Mesendoderm (in vitro differentiated cells): ENCODE results near the gene CHST13.

Experiments
- DNase-seq: peaks from one replicate; pipeline ENCODE4 v3.0.0; 2013
- H2AK5ac ChIP-seq: 2 replicates; pipeline ENCODE4 v1.6.1; 2013; ENCODE audit warnings: low read length, inconsistent platforms
- H2BK120ac ChIP-seq: 2 replicates; pipeline ENCODE4 v1.6.1; 2013; ENCODE audit warnings: low read depth, mild to moderate bottlenecking, low read length, moderate library complexity, mixed read lengths
- H2BK15ac ChIP-seq: replicated peaks from 2 replicates; pipeline ENCODE4 v1.6.1; 2013; ENCODE audit warnings: low read depth, mild to moderate bottlenecking, moderate library complexity
- H2BK5ac ChIP-seq: 2 replicates; pipeline ENCODE4 v1.6.1; 2013; ENCODE audit warnings: low read length, inconsistent platforms
- H3K18ac ChIP-seq: 2 replicates; pipeline ENCODE4 v1.6.1; 2013; ENCODE audit warnings: mild to moderate bottlenecking, low read length, mixed read lengths
- H3K23ac ChIP-seq: one replicate; pipeline ENCODE4 v1.6.1; 2013; ENCODE audit warnings: low read length
- H3K27ac ChIP-seq: 2 replicates; pipeline ENCODE4 v1.5.1; 2013; ENCODE audit warnings: low read depth, mild to moderate bottlenecking, inconsistent platforms, low read length, moderate library complexity
- H3K27me3 ChIP-seq: 2 replicates; pipeline ENCODE4 v1.6.1; 2013; ENCODE audit warnings: low read length, control low read depth, mild to moderate bottlenecking, inconsistent platforms; ENCODE audit not compliant: insufficient read depth, poor library complexity
- H3K36me3 ChIP-seq: 2 replicates; pipeline ENCODE4 v1.6.1; 2013; ENCODE audit warnings: low read length, inconsistent platforms; ENCODE audit not compliant: control insufficient read depth, insufficient read depth
- H3K4ac ChIP-seq: one replicate; pipeline ENCODE4 v1.6.1; 2013; ENCODE audit warnings: low read depth, mild to moderate bottlenecking, low read length, moderate library complexity
- H3K4me1 ChIP-seq: 2 replicates; pipeline ENCODE4 v1.6.1; 2013; ENCODE audit warnings: low read depth, low read length, inconsistent platforms; ENCODE audit not compliant: control insufficient read depth
- H3K4me2 ChIP-seq: 2 replicates; pipeline ENCODE4 v1.6.1; 2013; ENCODE audit warnings: low read length
- H3K4me3 ChIP-seq: 2 replicates; pipeline ENCODE4 v1.5.1; 2013; ENCODE audit warnings: mild to moderate bottlenecking, low read length
- H3K56ac ChIP-seq: one replicate; pipeline ENCODE4 v1.6.1; 2013; ENCODE audit warnings: low read length
- H3K79me1 ChIP-seq: 2 replicates; pipeline ENCODE4 v1.6.1; 2013; ENCODE audit warnings: low read length, inconsistent platforms
- H3K79me2 ChIP-seq: 2 replicates; pipeline ENCODE4 v1.6.1; 2013; ENCODE audit warnings: mild to moderate bottlenecking, low read length; ENCODE audit not compliant: control insufficient read depth, insufficient read depth
- H3K9ac ChIP-seq: 2 replicates; pipeline ENCODE4 v1.6.1; 2013; ENCODE audit warnings: low read length, inconsistent platforms
- H4K5ac ChIP-seq: one replicate; pipeline ENCODE4 v1.6.1; 2013; ENCODE audit warnings: low read length
- H4K8ac ChIP-seq: one replicate; pipeline ENCODE4 v1.6.1; 2013; ENCODE audit warnings: low read depth, mild to moderate bottlenecking, control low read depth, low read length, moderate library complexity
- WGBS: extraction: QIAGEN DNeasy Blood & Tissue Kit; methylation state at CpG from one replicate; pipeline ENCODE4 v1.1.7; 2013; ENCODE audit warnings: low lambda C conversion rate, missing lambda C conversion rate; ENCODE audit not compliant: insufficient coverage; ENCODE audit errors: extremely low coverage; 5-methylcytosine and 5-hydroxymethylcytosine counted together

The CHST13 gene

GRCh38 chr3:126494970-126495230 is 29.1 kb upstream of the CHST13 start:
- H2BK5ac ChIP-seq: no peak overlapping the region
- H3K27ac ChIP-seq: no peak overlapping the region
- H3K36me3 ChIP-seq: no peaks in the 10 kb centered on the region
- H3K4me2 ChIP-seq: no peak overlapping the region
- H3K27me3 ChIP-seq: no peaks in the 10 kb centered on the region
- H3K18ac ChIP-seq: no peak overlapping the region
- no peaks in the 10 kb centered on the region for H3K4me1 ChIP-seq
- H2BK120ac ChIP-seq: no peak overlapping the region
- no peak overlapping the region for H4K5ac ChIP-seq
- H3K56ac ChIP-seq: no peak overlapping the region
- H2BK15ac ChIP-seq: no peak overlapping the region
- H3K4me3 ChIP-seq: no peak overlapping the region
- H3K4ac ChIP-seq: no peak overlapping the region
- H3K23ac ChIP-seq: no peak overlapping the region
- no peak overlapping the region for H2AK5ac ChIP-seq
- no CpG with 5 or more reads among the region's 6 CpGs for WGBS
- no peak overlapping the region for H3K9ac ChIP-seq
- no peak overlapping the region for H4K8ac ChIP-seq
- no peaks in the 10 kb centered on the region for H3K79me2 ChIP-seq
- no peaks in the 10 kb centered on the region for H3K79me1 ChIP-seq
- DNase-seq: no peak

GRCh38 chr3:126495786-126496185 is 28.2 kb upstream of the CHST13 start:
- no peaks in the 10 kb centered on the region for H3K27me3 ChIP-seq
- H3K36me3 ChIP-seq: no peaks in the 10 kb centered on the region
- no peaks in the 10 kb centered on the region for H3K79me2 ChIP-seq
- H3K4me2 ChIP-seq: no peak overlapping the region
- H3K4ac ChIP-seq: no peak overlapping the region
- no peak overlapping the region for H4K5ac ChIP-seq
- H4K8ac ChIP-seq: no peak overlapping the region
- H3K27ac ChIP-seq: no peak overlapping the region
- H3K79me1 ChIP-seq: no peaks in the 10 kb centered on the region
- H3K18ac ChIP-seq: no peak overlapping the region
- H2BK15ac ChIP-seq: no peak overlapping the region
- H3K23ac ChIP-seq: no peak overlapping the region
- H2BK120ac ChIP-seq: no peak overlapping the region
- H2BK5ac ChIP-seq: no peak overlapping the region
- H3K56ac ChIP-seq: no peak overlapping the region
- no peaks in the 10 kb centered on the region for H3K4me1 ChIP-seq
- H2AK5ac ChIP-seq: no peak overlapping the region
- no peak overlapping the region for H3K4me3 ChIP-seq
- no peak for DNase-seq
- no CpG with 5 or more reads among the region's 8 CpGs for WGBS
- no peak overlapping the region for H3K9ac ChIP-seq

GRCh38 chr3:126496894-126497850 is 26.8 kb upstream of the CHST13 start:
- Histone ChIP-seq H3K79me2 (no peaks in the 10 kb centered on the region), H3K4ac (no peak overlapping the region), H3K27ac (no peak overlapping the region), H3K18ac (no peak overlapping the region), H4K5ac (no peak overlapping the region), H3K23ac (no peak overlapping the region), H3K56ac (no peak overlapping the region), H3K4me3 (no peak overlapping the region), H3K27me3 (no peaks in the 10 kb centered on the region), H4K8ac (no peak overlapping the region), H3K79me1 (no peaks in the 10 kb centered on the region), H2AK5ac (no peak overlapping the region), H2BK120ac (no peak overlapping the region), H2BK5ac (no peak overlapping the region), H3K36me3 (no peaks in the 10 kb centered on the region), H2BK15ac (no peak overlapping the region), H3K4me1 (no peaks in the 10 kb centered on the region), H3K4me2 (no peak overlapping the region), H3K9ac (no peak overlapping the region)
- DNase-seq: no peak
- WGBS: no CpG with 5 or more reads among the region's 21 CpGs

GRCh38 chr3:126497956-126498355 is 26.0 kb upstream of the CHST13 start:
- no peak overlapping the region for H3K4me2 ChIP-seq
- DNase-seq: no peak
- H3K27me3 ChIP-seq: no peaks in the 10 kb centered on the region
- H2BK15ac ChIP-seq: no peak overlapping the region
- H3K36me3 ChIP-seq: no peaks in the 10 kb centered on the region
- no peak overlapping the region for H2AK5ac ChIP-seq
- no peaks in the 10 kb centered on the region for H3K79me1 ChIP-seq
- H3K4ac ChIP-seq: no peak overlapping the region
- H3K27ac ChIP-seq: no peak overlapping the region
- no peak overlapping the region for H4K8ac ChIP-seq
- no peak overlapping the region for H3K23ac ChIP-seq
- H2BK120ac ChIP-seq: no peak overlapping the region
- no peaks in the 10 kb centered on the region for H3K4me1 ChIP-seq
- H3K18ac ChIP-seq: no peak overlapping the region
- no peak overlapping the region for H3K56ac ChIP-seq
- no peak overlapping the region for H3K9ac ChIP-seq
- WGBS: no CpG with 5 or more reads among the region's 6 CpGs
- H3K4me3 ChIP-seq: no peak overlapping the region
- no peak overlapping the region for H4K5ac ChIP-seq
- H2BK5ac ChIP-seq: no peak overlapping the region
- no peaks in the 10 kb centered on the region for H3K79me2 ChIP-seq

GRCh38 chr3:126498461-126498860 is 25.5 kb upstream of the CHST13 start:
- H3K27ac ChIP-seq: no peak overlapping the region
- no peak overlapping the region for H2BK5ac ChIP-seq
- H4K5ac ChIP-seq: no peak overlapping the region
- no peaks in the 10 kb centered on the region for H3K79me2 ChIP-seq
- no peak overlapping the region for H3K23ac ChIP-seq
- no peak overlapping the region for H2BK120ac ChIP-seq
- no peak overlapping the region for H3K4me3 ChIP-seq
- H3K27me3 ChIP-seq: no peaks in the 10 kb centered on the region
- no peak overlapping the region for H2AK5ac ChIP-seq
- H3K4me2 ChIP-seq: no peak overlapping the region
- H4K8ac ChIP-seq: no peak overlapping the region
- H3K9ac ChIP-seq: no peak overlapping the region
- no CpG with 5 or more reads among the region's 4 CpGs for WGBS
- no peaks in the 10 kb centered on the region for H3K36me3 ChIP-seq
- H3K56ac ChIP-seq: no peak overlapping the region
- H3K4ac ChIP-seq: no peak overlapping the region
- DNase-seq: no peak
- no peaks in the 10 kb centered on the region for H3K4me1 ChIP-seq
- H3K79me1 ChIP-seq: no peaks in the 10 kb centered on the region
- H2BK15ac ChIP-seq: no peak overlapping the region
- no peak overlapping the region for H3K18ac ChIP-seq

- no peak overlapping the region for H3K27ac ChIP-seq
Measured at GRCh38 chr3:126498929-126499328, 25.0 kb upstream of the CHST13 start.

More at GRCh38 chr3:126498929-126499328, 25.0 kb upstream of the CHST13 start:
- no CpG with 5 or more reads among the region's 10 CpGs for WGBS
- Histone ChIP-seq H2BK120ac (no peak overlapping the region), H3K4me2 (no peak overlapping the region), H3K18ac (no peak overlapping the region), H2AK5ac (no peak overlapping the region), H3K4me1 (no peaks in the 10 kb centered on the region), H3K27me3 (no peaks in the 10 kb centered on the region), H3K4ac (no peak overlapping the region), H2BK15ac (no peak overlapping the region), H3K9ac (no peak overlapping the region), H3K79me1 (no peaks in the 10 kb centered on the region), H3K36me3 (no peaks in the 10 kb centered on the region), H4K5ac (no peak overlapping the region), H3K4me3 (no peak overlapping the region), H2BK5ac (no peak overlapping the region), H3K23ac (no peak overlapping the region), H3K56ac (no peak overlapping the region), H4K8ac (no peak overlapping the region), H3K79me2 (no peaks in the 10 kb centered on the region)
- DNase-seq: peak; percentile 37
